Left renal pelvis (tissue), 4 donors: ENCODE data around the gene HIBADH. TPM values are rescaled to one million over a fixed set of nuclear protein-coding genes. Genes with fewer than 3 reads are reported as not detected.
A peak's percentile ranks its signal among the peaks of the same experiment; 100 is the strongest.
"Not testable (repeated sequence)": the region's sequence is repeated elsewhere in the genome, so short reads cannot be mapped to it uniquely, and the experiment has no call there.

ENCODE experiments used
- DNase-seq, 4 donors: peaks; one replicate each; pipeline ENCODE4 v3.0.0-alpha.2; 2013; ENCODE audit warnings: low read depth in 4 of 4, low spot score in 3 of 4
- polyA plus RNA-seq, 4 donors: library from polyadenylated mRNA; unstranded; fragments of 120-200 nt; gene quantifications; one replicate each; pipeline ENCODE4 v1.2.1, GENCODE V29; 2013; ENCODE audit not compliant: insufficient read length in 4 of 4

Gene HIBADH
- polyA plus RNA-seq, 4 donors = 47.8 to 103 (median 87.4) TPM

DNA sequence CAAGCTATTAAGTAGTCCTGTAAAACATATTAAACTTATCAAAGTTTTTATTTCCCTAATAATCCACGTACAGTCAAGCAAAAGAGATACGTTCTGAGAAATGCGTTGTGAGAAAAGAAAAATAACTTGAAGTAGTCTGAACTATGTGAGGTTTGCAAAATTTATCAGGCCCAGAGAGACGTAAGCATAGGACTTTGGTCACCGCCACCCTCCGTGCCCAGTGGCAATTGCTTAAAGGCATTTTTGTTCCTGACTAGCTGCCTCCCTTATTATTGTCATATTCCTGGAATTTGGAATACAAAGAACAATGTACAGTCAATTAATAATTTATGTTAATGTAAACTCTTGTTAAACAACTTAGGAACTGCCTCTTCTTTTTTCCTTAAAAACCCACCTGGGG lies 22.8 kb downstream of the HIBADH start:
- no peak for DNase-seq

DNA sequence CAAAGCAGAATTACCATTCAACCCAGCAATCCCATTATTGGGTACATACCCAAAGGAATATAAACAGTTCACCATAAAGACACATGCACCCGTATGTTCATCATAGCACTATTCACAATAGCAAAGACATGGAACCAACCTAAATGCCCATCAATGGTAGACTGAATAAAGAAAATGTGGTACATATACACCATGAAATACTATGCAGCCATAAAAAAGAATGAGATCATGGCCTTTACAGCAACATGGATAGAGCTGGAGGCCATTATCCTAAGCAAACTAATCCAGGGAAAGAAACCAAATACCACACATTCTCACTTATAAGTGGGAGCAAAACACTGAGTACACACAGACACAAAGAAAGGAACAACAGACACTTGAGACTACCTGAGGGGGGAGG lies 23.6 kb downstream of the HIBADH start:
- not testable (repeated sequence) for DNase-seq

DNA sequence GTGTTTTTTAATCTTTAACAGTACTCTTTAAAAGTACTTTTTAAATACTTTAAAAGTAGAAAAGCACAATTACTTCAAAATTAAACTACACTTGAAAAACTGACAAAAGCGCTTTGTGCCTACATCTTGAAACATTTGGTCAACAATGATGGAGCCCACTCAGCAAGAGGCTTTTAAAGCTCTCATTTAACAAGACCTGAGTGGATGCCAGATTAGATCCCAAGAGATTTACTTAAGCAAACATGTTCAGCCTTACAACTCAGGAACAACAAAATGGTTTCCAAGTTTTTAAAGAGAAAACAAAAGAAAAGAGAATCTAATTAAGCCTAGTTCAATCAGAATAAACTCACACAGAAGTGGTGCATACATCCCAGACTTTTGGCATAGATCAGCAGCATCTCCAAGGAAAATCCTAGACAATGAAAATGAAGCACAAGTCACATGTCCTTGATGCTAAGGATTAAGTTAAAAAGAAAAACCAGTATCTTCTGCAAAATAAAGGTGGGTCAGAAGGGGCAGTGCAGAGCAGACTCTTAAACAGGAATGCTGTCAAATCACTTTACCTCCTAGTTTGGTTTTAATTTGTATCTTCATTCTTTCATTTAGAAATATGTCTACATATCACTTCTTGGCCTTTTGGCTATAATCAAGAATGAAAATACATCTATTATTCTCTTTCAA lies 26.2 kb downstream of the HIBADH start:
- DNase-seq = peak in 2 of 4 donors; percentile 8 to 18

DNA sequence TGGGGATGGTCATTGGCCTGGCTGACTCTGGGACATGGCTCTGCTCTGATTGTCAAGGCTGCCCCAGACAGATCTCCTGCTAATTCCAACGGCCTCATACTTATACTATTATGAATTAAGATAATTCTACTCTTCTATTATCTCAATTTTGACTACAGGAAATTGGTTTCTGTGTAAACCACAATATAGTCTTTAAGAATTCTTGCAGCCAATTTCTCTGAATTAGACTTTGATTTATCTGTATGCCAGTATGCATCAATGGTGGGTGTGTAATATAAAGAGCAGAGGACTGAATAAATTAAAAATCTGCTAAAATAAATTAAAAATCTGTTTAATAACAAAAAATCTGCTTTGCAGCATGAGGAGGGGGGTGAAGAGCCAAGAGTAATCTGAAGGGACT lies 27.0 kb downstream of the HIBADH start:
- no peak for DNase-seq

DNA sequence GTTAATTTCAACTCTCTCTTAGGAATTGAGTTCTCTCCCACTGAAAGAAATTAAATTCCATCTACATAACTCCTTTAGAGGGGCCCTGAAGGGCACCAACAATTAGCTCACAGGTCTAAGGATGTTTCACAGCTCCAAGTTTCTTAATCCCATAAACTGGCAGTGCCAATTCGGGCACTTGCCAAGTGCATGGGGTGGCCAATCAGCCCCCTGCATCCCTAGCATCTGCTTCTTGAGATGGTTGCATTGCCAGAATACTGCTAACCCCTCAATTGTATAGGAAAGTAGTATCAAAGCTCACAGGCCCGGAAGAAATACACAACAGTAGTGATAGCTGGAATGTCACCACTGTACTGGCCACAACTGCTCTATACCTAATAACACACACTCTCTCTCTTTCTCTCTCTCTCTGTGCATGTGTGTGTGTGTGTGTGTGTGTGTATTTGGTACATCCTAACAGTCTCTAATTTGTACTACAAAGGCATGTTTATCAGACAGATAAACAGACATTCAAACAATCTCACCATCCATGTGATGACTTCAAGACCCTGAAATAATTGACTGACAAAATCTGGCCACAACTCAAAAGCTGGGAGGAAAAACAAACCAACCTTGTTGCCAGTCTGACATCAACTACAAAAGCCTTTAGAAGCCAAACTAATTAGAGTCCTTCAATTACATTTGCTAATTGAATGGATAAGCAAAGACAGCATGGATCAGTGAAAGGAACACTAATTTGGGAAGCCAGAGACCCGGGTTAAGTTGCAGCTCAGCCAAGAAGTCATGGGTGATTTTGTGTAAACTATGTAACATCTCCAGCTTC lies 27.8 kb downstream of the HIBADH start:
- no peak for DNase-seq

DNA sequence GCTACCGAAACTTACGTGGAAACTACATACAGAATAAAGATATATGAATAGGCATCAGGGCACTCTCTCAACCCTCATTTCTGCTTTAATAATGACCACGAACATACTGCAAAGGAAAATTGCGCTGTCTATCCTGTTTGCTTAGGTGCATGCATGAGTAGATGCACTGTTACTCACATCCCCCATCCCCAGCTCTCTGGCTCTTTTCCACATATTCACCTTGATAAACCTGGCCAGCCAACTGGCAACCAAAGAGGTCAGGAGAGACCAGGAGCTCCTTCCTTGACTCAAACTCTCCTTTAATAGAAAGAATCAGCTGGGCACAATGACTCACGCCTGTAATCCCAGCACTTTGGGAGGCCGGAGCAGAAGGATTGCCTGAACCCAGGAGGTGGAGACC lies 29.6 kb downstream of the HIBADH start:
- DNase-seq = no peak

DNA sequence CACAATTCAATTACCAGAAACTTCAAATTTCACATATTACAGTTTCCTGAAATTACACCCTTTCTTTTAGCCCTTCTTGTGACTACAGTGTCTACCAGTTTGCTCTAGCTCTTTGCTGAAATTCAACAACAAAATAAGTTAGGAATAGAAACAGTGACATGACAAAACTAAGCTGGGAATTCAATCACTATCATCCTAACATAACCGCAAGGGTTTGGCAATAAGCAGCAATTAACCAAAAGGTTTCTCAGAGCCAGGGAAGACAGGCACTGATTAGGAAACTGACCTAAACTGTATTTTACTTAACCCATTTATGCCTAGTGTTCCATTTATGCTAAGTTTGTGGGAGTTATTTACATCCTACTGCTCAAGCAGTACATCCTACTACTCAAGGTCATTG lies 31.3 kb downstream of the HIBADH start:
- no peak for DNase-seq

DNA sequence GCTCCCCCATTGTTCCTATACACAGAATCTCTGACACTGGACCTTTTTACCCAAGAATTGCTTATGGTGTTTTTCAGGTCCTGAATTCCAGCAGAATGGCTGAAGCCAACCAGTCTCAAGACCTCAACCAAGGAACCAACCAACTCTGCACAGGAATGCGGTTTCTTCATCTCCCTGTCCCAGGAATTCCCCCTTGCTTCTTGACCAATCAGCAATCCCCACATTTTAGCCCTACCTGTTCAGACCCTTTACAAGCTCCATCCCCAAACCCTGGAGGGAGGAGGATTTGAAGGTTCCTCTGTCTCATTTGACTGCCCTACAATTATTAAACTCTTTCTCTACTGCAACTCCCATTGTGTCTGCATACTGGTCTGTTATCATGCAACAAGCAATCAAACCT lies 35.5 kb downstream of the HIBADH start:
- no peak for DNase-seq

DNA sequence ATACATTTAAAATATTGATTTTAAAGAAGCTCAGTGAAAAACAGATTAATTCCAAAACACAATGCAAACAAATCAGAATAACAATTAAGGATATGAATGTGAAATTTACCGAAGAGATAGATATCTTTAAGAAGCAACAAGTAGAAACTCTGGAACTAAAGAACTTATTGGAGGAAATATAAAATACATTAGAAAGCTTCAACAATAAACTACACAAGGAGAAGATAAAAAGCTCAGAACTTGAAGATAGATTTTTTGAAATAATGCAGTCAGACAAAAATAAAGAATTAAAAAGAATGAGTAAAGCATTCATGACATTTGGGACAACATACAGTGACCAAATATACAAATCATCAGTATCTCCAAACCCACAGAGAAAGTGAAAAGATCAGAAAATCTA lies 43.2 kb downstream of the HIBADH start:
- DNase-seq = no peak

DNA sequence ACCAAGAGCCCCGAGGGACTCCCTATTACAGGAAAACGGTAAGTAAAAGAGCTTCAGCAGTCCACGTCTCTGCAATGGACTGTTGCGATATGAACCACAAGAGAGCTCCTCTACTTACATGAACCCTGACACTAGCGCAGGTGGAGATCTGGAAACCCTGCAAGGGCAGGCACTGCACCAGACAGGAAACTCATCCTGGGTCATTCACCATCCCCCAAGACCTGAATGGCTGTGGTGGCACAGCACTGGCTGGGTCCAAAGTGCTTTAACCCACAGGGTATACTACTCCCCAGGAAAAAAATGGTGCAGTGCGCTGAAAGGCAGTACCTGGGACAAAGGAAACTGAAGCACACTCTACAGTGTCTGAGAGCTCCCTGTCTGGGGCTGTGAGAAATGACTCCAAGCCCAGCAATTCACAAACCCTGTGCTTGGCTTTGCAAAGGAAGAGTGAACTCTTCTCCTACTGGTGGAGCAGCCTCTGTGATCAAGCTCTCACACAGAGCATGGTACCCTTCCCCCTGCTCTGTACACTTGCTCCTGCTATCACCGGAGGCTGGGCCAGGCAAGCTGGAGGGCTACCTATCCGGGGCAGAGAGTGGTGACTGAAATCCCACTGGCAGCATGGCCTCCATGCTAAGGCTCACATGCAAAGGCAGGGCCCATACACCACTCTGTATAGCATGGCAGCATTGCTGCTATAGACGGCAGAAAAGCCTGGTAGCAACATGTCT lies 44.9 kb downstream of the HIBADH start:
- no peak for DNase-seq

DNA sequence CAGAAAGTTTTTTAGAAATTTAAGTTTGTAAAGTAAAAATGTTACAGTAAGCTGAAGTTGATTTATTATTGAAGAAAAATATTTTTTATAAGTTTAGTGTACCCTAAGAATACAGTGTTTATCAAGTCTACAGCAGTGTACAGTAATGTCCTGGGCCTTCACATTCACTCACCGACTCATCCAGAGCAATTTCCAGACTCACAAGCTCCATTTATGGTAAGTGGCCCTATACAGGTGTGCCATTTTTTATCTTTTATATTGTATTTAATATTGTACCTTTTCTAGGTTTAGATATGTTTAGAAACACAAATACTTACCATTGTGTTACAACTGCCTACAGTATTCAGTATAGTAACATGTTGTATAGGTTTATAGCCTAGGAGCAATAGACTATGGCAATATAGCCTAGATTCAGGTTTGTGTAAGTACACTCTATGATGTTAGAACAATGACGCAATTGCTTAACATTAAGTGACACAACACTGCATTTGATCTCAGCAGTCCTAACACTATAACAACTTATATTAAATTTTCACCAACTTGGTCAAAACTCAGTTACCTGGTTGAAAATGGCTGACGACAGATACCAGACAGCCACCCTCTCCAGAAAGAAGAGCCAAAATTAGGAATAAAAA lies 45.7 kb downstream of the HIBADH start:
- no peak for DNase-seq

DNA sequence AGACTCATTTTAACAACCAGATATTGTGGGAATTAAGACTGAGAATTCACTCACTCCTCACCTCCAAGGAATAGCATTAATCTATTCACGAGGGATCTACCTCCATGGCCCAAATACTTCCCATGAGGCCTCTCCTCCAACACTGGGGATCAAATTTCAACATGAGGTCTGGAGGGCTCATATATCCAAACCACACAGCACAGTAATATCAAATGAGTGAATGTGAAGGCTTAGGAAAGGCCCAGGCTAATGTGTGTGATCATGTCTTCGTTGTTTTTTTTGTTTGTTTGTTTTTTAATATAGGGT lies 46.5 kb downstream of the HIBADH start:
- DNase-seq = no peak

DNA sequence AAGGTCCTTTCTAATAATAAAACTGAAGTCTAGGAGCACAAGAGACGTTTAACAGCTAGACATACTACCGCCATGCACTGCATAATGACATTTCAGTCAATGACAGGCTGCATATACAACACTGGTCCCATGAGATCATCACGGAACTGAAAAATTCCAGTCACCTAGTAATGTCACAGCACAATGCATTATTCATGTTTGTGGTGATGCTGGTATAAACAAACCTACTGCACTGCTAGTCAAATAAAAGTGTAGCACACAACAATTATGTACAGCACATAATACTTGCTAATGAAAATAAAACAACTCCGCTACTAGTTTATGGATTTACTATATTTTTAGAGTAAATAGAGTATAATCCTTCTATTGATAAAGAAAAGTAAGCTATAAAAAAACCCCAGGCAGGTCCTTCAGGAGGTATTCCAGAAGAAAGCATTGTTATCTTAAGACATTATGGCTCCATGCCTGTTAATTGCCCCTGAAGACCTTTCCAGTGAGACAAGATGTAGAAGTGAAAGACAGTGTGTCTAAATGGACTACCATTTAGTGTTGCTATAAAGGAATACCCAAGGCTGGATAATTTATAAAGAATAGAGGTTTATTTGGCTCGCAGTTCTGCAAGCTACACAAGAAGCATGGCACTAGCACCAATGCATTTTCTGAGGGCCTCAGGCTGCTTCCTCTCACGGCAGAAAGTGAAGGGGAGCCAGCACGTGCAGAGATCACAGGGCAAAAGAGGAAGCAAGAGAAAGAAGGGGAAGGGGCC lies 47.1 kb downstream of the HIBADH start:
- DNase-seq = no peak

DNA sequence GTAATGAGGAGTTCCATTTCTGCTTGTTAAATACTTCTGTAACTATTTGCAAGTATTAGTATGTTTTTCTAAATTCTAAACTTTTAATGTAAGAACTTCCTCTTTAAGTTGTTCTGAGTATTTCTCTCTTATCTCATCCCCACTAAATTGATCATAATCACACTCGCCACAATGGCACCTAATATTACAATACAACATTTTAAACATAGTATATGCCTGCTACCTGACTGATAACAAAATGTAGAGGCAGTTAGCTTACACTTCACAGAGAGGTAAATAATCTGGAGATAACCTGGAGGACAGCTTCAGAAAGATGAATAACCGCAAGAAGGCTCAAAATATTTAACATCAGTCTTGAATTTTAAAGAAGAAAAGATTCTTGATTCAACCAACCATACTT lies 48.6 kb downstream of the HIBADH start:
- DNase-seq = no peak

DNA sequence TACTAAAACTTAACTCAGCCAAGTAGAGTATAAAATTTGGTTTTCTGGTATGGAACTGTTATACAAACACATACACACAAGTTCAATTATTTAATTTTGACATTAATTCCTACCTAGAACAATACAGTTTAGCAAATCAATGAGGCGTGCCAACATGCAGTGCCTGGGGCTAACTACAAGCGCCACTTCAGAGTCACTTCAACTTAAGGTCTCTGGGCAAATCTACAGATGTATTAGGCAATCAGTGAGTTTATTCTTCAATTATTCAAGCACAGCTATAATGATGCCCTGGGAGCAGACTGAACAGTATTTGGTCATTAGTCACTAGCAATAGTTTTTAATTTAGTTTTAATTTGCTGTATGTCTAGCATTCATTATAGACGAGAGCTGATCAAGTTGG lies 51.6 kb downstream of the HIBADH start:
- DNase-seq = no peak

DNA sequence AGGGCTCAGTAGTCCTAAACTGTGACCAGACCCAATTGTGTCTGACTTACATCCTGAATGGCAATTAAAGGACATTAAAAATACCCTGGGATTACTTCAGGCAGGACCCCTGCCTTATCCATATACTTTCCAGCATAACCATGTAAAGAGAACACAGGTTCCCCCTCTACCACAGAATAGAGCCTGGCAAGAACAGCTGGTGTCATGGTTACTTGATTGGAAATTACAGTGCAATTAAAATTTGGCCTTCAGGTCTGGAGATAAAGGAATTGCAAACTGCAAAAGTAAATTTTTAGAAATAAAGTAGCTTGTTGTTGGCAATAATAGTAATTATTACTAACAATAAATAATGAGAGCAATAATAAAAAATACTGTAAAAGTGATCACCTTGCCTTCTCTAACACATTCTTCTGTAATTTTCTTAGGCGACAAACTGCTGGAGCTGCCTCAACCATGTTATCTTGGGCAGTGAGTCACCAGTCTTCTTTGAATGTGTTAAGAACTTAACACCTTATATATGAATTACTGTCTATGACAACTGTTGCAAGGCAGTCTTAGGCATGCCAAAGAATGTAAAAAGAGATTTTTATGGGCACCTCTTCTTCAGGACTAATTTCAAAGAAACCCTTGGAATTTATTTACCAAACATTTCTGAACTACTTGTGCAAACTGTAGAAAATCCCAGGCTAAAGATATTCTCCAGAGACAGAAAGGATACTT lies 53.7 kb downstream of the HIBADH start:
- DNase-seq = no peak

DNA sequence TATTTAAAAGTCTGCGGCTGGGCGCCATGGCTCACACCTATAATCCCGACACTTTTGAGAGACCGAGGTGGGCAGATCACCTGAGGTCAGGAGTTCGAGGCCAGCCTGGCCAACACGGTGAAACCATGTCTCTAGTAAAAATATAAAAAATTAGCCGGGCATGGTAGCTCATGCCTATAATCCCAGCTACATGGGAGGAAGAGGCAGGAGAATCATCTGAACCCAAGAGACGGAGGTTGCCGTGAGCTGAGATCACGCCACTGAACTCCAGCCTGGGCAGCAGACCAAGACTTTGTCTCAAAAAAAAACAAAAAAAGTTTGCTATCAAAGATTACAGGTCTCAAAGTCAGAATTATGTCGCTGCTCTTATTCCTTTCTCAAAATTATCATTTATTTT lies 55.5 kb downstream of the HIBADH start:
- DNase-seq = no peak

DNA sequence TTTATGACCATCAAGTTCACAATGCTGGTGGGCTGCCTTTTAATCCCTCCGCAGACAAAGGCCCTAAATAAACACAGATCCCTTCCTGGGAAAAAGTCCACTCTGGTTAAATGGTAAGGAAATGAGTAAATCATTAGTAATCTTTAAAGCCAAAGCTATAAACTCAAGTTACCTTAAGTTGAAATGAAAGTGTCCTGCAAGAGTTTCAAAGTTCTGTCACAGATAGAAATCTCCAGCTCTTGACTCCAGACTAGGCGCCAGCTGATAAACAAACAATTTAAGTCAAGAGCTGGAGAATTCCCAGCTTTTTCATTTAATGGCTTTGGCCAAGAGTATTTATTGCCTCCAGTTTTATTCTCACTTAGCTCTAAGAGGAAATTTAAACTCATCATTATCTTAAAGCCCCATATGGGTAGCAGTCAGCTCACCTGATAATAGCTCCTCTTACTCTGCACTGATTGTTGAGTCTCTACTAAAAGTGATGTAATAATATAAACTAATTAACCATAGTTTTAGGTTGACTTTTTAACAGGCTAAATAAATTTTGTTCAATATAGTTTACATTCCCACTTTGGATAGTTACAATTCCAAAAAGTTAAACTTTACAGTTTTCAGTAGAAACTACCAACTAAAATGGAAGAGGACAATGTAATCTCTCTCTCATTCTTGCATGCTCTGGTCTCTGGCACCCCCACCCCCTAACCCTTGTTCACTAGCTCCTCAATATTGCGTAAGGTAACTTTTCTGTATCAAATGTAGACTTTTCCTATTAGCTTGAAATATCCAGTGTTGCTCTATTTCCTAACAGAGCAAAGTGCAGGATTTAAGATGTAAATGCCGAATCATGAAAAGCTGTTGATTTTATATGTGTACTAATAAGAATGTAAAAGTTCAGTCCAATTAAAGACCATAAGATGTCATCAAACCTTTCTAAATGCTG lies 56.1 kb downstream of the HIBADH start:
- DNase-seq = peak in 1 of 4 donors; percentile 16
